GM19324 (cell line): ENCODE measurements around the gene ARL14EP.

Experiments used
- ATAC-seq: cut with Tn5 transposase; IDR thresholded peaks from one replicate; pipeline ENCODE4 v1.9.1; 2021; ENCODE audit warnings: mild to moderate bottlenecking, moderate library complexity; ENCODE audit not compliant: unreplicated experiment, low FRiP score

ARL14EP gene

DNA sequence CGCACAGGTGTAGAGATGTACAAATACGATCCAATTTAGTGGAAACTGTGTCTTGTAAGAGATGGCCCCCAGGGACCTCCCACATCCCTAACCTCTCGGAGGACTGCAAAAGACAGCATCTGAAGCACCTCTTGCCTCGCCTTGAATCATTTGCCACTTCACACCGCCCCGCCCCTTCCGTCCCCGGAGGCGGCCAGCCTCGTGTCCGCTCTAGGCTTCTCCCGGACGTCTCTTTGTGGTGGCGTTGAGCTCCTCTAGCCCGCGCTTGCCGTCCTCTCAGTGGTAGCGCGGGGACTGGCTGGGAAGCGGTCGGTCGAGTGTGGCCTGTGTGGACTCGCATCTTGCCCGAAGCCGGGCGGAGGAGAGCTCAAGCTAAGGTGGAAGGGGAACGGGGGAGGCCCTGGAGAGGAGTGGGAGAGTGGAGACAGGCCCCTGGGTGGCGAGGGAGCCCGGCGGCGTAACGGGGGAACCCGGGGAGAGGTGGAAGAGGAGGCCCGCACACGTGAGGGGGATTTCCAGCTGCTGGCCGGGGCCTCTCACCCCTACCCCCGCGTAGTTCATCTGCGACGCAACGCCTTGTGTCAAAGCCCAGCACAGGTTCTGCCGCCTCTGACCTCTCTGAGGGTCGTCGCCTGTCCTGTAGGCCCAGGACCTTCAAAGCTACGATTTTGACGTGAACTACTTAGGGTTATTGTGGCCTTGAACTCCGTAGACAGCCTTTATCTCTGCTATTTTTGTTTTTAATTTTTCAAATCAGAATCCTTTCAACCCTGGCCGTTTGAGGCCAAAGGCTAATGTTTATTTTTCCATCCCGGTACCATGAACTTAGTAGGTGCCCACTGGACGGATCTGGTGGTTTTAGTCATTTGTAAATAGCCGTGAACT lies at the start of gene ARL14EP:
TSS of gene ARL14EP (plus strand) at position 279 of the 885 bp plus-strand sequence. CDS start 7,845 bp downstream, outside the sequence.
- ATAC-seq: peak; percentile 98

DNA sequence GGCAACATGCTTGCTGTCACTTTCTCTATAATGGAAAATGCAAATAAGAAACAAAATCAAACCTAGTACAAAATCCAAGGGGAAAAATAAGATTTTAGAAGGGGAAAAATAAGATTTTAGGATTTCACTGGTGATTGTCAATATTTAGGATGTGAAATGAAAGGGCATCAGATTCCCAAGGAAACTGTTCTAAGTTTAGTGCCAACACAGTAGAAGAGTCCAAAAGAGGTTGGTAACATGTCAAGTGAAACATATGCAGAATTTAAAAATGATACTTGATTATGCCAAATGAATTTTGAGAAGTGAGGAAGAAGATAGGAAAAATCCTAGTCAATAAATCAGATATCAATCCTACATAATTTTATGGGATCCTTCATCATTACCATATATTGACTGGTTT lies 45.7 kb upstream of the ARL14EP start:
- ATAC-seq: no peak

DNA sequence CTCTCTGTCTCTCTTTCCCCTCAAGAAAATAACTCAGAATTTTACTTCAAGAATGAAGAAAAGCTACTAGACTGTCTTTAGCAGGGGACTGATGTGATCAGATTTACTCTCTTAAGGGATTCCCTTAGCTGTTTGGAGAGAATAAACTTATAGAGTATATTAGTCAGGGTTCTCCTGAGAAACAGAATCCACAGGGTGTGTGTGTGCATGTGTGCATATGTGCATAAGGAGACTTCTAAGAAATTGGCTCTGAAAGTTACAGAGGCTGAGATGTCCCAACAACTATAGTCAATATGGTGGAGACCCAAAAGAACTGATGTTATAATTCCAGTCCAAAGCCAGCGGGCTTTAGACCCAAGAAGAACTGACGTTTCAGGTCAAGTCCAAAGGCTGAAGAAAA lies 43.1 kb upstream of the ARL14EP start:
- no peak for ATAC-seq

DNA sequence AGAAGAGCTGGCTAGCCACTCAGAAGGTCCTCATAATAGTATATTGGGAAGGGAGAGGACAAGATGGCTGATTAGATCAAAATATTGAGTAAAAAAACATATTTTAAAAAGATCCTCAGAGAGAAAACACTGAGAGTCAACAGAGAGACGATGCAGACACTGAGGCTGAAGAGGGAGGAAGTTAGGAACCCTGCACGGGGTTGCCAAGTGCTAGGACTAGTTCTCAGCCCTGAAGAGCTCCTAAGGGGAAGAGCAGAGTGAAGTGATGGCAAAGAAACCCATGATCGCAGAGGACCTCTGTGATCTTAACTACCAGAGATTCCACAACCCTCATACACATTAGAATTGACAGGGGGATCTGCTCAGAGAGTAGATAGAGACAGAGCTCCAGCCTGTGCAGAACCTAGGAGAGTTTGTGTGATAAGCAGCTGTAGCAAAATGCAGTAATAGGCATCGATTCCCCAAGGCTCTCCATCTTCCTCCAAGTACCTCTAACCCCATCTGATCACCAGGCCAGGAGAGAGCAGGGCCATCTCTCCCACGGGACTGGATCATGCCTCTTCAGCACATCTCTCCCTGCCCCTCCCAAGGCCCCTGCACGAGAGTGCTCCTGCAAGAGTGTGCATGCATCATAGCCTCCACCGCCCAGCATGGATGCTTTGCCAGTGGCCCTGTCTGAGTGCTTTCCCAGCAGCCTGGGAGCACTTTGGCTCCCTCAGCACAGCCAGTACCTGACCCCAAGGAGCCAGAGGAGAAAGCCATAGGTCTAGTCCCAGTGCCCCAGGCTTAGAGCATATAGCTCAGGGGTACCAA lies 41.2 kb upstream of the ARL14EP start:
- peak; percentile 42 for ATAC-seq

DNA sequence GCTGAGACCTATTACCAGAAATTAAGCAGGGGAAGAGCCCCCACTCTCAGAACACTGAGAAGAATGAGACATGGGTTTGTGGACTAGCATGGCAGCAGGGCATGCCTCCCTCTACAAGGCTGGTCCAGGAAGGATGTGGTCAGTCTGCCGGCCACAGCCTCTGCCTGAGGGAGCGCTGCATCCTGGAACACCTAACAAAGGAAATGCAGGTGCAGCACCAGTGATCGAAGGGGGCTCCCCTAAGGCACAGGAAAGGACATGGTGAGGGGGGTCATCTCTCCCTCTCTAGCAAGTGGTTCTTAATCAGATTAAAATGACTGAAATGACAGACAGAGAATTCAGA lies 40.6 kb upstream of the ARL14EP start:
- peak; percentile 69 for ATAC-seq

DNA sequence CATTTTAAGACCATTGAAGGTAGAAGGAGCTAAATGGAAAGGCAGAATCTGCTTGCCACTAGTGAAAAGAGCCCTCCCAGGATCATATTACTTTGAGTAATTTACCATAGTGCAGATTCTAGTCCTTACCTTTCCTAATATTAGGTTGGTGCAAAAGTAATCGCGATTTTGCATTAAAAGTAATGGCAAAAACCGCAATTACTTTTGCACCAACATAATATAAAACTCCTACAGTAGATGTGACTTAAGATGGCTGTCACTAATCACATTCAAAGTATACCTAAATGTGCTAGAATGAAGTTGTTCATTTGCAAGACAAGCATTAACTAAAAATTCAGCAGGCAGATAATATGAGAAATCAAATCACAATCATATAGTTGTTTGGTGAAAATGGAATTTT lies 38.1 kb upstream of the ARL14EP start:
- no peak for ATAC-seq

DNA sequence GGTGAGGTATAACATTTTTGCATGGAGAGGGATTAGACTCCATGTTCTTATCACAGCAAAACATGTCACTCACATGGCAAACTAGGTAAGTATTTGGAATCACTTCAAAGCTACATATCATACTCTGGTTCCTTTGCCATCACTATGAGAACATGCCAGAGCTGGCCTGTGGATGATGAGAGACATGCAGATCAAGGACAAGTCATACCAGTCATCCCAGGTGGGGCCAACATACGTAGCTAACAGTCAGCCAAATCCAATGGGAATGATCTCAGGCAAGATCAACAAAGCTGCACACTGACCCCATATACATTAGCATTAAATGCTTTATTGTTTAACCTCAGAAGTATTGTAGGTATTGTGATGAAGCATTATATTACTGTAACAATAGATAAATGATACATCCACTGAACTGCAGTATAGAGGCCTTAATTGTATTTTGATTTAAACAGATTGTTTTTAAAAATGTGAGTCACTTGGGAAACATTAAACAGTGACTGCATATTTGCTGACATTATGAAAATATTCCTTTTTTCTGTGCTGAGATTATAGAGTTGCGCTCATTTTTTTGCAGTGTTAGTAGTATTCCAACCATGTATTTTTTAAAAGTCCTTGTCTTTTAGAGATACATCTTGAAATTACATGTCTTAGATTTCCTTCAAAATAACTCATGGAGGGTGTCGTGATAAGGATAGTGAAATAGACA lies 37.3 kb upstream of the ARL14EP start:
- ATAC-seq: no peak

DNA sequence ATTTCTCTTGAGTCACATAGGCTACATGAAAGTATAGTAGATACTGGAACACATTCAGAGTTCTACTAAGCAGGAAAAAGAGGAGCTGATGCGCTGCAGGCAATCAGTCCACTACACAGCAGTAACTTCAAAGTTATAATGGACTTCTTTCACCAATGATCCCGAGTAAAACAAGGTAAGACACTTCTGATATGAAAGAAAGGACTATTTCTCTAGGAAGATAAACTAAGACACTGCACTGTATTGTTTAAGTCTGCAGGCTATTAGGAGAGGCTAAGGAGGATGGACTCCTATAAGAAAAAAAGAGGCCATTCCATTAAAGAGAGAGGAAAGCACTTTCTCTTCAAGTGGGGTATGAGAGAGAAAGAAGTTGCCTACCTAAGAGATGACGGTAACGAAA lies 31.6 kb upstream of the ARL14EP start:
- no peak for ATAC-seq

DNA sequence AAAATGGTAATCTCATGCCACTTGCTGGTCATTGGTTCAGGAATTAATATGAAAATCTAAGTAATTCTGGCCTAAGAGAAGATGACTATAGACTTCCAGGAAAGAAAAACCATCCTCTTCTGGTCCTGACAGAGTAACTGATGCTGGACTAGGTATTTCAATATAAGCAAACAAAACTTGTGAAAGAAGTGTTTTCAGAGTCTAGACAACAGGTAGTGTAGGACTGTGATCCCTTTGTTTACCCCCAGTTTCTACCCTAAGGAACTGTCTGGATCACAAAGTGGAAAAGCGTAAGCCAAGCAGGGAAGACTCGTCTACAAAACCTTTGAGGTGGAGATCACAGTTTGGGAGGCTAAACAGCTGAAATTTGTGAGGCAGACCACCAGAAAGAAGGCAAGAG lies 30.4 kb upstream of the ARL14EP start:
- no peak for ATAC-seq

DNA sequence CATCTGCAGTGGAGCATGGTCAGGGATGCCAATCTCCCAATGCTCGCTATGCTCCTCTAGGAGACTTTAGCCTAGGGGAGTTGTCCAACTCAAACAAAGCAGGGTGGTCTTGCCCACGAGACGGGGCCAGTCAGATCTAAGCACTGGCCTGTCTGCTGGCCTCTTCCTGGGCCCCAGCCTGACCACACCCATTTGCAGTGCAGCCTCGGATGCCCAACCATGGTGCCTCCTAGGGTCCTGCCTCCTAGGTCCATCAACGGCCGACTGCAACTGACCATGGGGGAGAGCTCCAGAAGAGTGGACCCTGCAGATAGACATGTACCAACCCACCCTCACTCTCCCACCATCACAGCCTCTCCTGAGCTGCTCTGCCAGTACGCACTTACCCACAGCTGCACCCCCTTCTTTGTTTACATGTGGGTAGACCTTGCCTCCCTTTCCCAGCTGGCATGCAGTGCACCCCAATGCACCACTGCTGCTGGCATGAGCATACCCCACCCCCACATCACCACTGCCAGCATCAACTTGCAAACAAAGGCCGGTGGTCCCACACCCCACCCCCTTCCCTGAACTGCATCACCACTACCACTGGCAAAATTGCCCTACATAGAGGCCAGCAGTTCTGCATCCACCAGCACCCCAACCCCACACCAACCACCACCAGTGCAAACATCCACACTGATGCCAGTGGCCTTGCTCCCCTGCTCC lies 27.6 kb upstream of the ARL14EP start:
- ATAC-seq: no peak

DNA sequence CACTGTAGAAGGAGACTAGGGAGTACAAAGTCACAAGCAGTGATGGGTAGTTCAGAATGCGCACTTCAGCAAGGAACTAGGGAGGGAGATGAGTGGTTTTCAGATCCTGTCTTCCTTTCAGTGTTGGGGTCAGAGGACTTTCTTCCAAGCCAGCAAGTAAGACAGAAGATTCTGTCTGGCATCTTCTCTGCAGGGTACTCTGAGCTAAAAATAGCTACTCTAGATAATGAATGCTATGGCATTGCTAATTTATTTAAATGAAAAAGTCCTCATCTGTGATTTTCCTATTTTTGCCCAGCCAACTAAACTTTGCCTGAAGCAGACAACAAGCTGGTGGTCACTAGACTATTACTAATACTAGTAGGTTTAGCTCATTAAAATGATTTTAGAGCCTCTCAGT lies 18.3 kb upstream of the ARL14EP start:
- ATAC-seq: no peak

DNA sequence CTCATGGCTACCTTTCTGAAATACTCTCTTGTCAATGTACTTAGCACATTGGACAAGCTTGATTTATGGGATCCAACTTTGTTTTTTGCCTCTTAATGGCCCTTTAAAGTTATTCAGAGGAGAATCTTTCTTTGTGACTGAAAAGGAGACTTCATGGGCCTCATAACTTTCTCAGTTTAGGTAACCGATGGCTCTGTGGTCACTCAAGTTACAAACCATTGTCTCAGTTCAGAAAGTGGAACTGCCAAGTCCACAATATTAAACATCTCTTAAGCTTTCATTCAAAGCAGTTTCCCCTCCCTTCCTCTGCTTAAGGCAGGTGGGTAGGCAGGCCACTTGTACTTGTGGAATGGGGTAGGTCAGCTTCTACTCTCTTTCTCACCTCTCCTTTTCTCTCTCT lies 12.3 kb upstream of the ARL14EP start:
- ATAC-seq: peak; percentile 92

DNA sequence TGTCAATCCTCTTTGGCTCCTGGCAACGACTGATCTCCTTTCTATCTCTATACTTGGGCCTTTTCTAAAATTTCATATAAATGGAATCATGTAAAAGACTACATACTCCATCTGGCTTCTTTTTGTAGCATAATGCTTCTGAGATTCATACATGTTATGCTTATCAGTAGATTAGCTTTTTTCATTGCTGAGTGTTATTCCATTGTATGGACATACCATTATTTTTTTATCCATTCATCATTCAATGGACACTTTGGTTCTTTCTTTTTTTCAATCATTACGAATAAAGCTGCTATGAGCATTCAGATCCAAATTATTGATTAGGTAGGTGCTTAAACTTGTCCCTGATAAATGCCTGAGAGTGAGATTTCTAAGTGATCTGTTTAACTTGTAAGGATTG lies 11.7 kb upstream of the ARL14EP start:
- ATAC-seq: no peak

DNA sequence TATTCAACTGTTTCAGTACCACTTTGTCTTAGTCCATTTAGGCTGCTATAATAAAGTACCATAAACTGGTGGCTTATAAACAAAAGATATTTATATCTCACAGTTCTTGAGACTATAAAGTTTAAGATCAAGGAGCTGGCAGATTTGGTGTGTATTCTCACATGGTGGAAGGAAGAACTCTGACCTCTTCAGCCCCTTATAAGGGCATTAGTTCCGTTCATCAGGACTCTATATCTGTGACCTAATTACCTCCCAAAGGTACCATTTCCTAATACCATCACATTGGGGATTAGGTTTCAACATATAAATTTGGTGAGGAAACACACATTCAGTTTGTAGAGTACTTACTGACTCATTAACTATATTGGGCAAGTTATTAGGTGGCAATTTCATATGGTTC lies 10.7 kb upstream of the ARL14EP start:
- ATAC-seq: no peak

DNA sequence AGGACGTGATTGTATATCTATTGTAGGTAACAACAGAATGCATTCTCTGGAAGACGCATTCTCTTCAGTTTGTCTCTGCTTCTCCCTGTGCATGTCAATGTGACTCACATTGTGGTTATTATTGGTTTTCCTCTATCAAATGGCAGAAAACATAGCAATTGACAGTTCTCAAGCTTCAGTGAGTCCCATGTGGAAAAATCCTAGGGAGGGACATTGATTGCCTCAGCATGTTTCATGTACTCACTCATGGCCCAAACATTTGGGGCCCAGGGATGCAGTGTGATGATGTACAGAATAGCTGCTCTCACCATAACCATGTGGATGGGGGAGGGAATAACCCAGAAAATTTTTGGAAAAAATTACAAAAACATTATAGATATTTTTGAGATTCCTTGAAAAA lies 9.3 kb upstream of the ARL14EP start:
- ATAC-seq: no peak

DNA sequence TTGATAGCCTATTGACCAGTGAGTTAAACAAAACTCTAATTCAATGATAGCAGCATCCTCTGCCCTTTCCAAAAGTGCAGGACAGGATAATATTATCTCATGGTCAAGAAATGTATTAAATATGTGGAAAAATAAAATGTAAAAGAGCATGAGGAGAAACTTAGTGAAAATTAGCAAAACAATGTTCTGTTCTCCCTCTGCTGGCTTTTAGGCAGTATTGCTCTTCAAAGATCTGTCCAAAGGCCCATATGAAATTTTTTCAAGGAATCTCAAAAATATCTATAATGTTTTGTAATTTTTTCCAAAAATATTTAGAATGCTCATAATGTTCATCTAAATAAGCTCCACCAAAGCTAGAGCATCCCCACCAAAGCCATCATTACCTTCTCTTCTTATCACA lies 8.3 kb upstream of the ARL14EP start:
- ATAC-seq: no peak

DNA sequence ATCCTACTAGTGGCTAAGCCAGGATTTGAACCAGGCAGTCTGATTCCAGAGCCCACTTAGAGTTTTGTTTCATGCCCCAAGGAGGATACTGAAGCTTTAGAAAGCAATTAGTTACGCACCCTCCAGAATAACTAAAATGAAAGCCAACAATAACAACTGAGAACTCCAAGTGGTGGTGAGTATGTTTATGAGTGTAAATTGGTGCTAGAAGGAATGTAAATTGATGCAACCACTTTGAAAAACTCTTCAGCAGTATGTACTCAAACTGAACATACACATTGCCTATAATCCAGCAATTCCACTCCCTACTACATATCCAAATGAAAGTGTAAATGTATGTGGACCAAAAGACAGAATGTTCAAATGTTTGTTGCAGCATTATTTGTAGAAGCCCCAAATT lies 6.7 kb upstream of the ARL14EP start:
- no peak for ATAC-seq

DNA sequence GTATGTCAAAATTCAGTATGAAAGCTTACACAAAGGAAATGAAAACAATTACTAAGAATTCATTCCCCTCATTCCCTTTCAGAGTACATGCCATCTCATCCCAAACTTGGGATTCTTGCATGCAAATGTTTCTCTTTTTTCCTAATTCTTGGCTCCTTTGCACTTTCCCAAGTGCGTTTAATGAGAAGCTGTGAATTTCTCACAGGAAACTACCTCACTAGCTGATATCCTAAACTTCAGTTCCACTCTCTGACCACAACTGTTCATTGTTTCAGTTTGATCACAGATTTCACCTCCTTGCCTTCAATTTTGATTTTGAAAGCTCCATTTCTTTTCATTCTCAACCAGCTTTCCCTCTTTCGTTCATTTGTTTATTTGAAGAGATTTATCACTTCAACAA lies 5.9 kb upstream of the ARL14EP start:
- ATAC-seq: no peak

DNA sequence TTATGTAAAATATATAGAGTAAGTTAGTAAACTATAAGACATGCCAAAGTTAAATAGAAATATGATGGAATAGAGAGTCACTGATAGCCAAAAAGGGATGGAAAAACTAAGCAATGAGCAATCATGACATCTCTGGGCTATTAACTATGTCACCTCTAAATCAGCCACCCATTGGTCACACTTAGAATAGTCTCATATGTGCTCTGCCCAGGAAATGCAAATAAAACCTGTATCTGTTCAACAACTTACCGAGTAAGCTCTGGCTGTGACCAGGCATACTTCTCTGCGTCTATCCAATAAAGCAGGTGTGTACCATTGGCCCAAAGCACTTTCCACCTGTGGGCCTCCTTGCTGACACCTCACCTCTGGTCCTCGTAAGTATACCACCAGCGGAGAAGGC lies 1.6 kb upstream of the ARL14EP start:
- no peak for ATAC-seq

DNA sequence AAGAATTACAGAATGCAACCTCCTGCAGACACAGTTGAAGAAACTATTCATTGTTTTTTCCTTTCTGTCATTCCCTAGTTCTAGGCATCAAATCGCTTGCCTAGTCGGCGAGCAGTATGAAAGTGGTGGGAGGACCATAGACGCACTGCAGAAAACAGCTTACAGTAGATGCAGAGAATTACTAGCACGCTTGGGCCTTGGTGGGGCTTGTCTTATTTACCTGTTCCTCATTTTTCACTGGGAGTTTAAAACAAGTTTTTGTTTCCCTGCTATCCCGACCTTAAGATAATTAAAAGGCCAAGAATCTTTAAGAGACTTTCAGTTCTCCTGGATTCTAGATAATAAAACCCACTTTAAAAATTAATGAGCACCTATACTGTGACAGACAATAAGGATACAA lies 713 bp upstream of the ARL14EP start:
- no peak for ATAC-seq
